Endothelial cell of umbilical vein (primary cell): ENCODE data around the gene THSD1. TPM values are rescaled to one million over a fixed set of nuclear protein-coding genes. Genes with fewer than 3 reads are reported as not detected.

Experiments
- BruUV-seq: library from RNA; stranded (reverse); fragments of 400-500 nt; replicated peaks from 2 replicates; lab custom pipeline; 2021; lab: Mats Ljungman, UMichigan
- CTCF ChIA-PET: fragments of 300-600, 350-600 bp; sonication (Branson Sonifier 250); formaldehyde crosslinking; loops from one replicate; lab custom pipeline; 2021; ENCODE audit warnings: antibody characterized with exemption, inconsistent platforms; lab: Charles Lee
- POLR2A ChIA-PET: fragments of 300-600, 350-600 bp; sonication (Branson Sonifier 250); formaldehyde crosslinking; loops from one replicate; lab custom pipeline; 2021; ENCODE audit warnings: antibody characterized with exemption, inconsistent platforms; lab: Charles Lee
- DNase-seq: peaks from one replicate; pipeline ENCODE4 v3.0.0-alpha.2; 2011; ENCODE audit warnings: low read depth, low spot score
- FAIRE-seq: peaks from 2 replicates; lab custom pipeline; 2011; peaks lifted over from hg19 to GRCh38; lab: Jason Lieb, UNC
- H2AFZ ChIP-seq: 2 replicates; pipeline ENCODE4 v1.6.0; 2012; ENCODE audit warnings: low read depth, low read length, control low read depth, inconsistent platforms
- H3K27ac ChIP-seq: 2 replicates; pipeline ENCODE4 v1.5.1; 2011; ENCODE audit warnings: low read depth, mild to moderate bottlenecking, control low read depth, low read length, moderate library complexity; ENCODE audit not compliant: insufficient read depth
- H3K27me3 ChIP-seq, 2 experiments: 2 replicates each; pipeline versions ENCODE4 v1.6.0 to v1.6.1; 2011; ENCODE audit warnings: low read length in 2 of 2, mixed read lengths in 1 of 2; ENCODE audit not compliant: control insufficient read depth in 2 of 2, insufficient read depth in 2 of 2
- H3K36me3 ChIP-seq, 2 experiments: 2 replicates in 1 of 2; 3 replicates in 1 of 2; pipeline ENCODE4 v1.5.1; 2011; ENCODE audit warnings: low read length in 2 of 2, mild to moderate bottlenecking in 1 of 2, moderate library complexity in 1 of 2; ENCODE audit not compliant: control insufficient read depth in 2 of 2, insufficient read depth in 2 of 2; ENCODE audit errors: extremely low read depth in 1 of 2
- H3K4me1 ChIP-seq: 3 replicates; pipeline ENCODE4 v1.5.1; 2011; ENCODE audit warnings: mild to moderate bottlenecking, low read length; ENCODE audit not compliant: control insufficient read depth, insufficient read depth; ENCODE audit errors: extremely low read depth
- H3K4me2 ChIP-seq: 2 replicates; pipeline ENCODE4 v1.6.1; 2011; ENCODE audit warnings: low read length, control low read depth, mixed read lengths; ENCODE audit not compliant: insufficient read depth
- H3K4me3 ChIP-seq, 3 experiments: fragments of 200-600 bp in 1 of 3; sonication (generic), shearing (Covaris generic) in 1 of 3; replicated peaks in 1 of 3; 2 replicates each; pipeline ENCODE4 v1.5.1; 2011 to 2016; ENCODE audit warnings: control low read depth in 3 of 3, low read length in 3 of 3, mild to moderate bottlenecking in 2 of 3, inconsistent platforms in 1 of 3, low read depth in 1 of 3, moderate library complexity in 1 of 3; ENCODE audit not compliant: insufficient read depth in 1 of 3
- H3K79me2 ChIP-seq: 2 replicates; pipeline ENCODE4 v1.6.0; 2012; ENCODE audit warnings: low read length, inconsistent platforms; ENCODE audit not compliant: control insufficient read depth, insufficient read depth
- H3K9ac ChIP-seq: replicated peaks from 2 replicates; pipeline ENCODE3; 2011; ENCODE audit warnings: low read length, control low read depth; ENCODE audit not compliant: insufficient read depth; ENCODE audit errors: extremely low read depth
- H3K9me1 ChIP-seq: replicated peaks from 3 replicates; pipeline ENCODE4 v1.6.0; 2011; ENCODE audit warnings: mild to moderate bottlenecking, low read length; ENCODE audit not compliant: control insufficient read depth, insufficient read depth; ENCODE audit errors: extremely low read depth
- H3K9me3 ChIP-seq: replicated peaks from 2 replicates; pipeline ENCODE4 v1.5.1; 2012; ENCODE audit warnings: low read length, inconsistent platforms; ENCODE audit not compliant: control insufficient read depth, insufficient read depth
- H4K20me1 ChIP-seq: replicated peaks from 2 replicates; pipeline ENCODE3; 2011; ENCODE audit warnings: mild to moderate bottlenecking, low read length; ENCODE audit not compliant: control insufficient read depth, insufficient read depth; ENCODE audit errors: extremely low read depth
- FOS ChIP-seq: IDR thresholded peaks from 2 replicates; pipeline ENCODE4 v1.6.1; 2011; ENCODE audit warnings: mild to moderate bottlenecking, low read length, moderate library complexity, borderline replicate concordance; ENCODE audit not compliant: insufficient read depth
- GATA2 ChIP-seq: IDR thresholded peaks from 2 replicates; pipeline ENCODE4 v1.7.0; 2011; ENCODE audit warnings: low read depth, mild to moderate bottlenecking, moderate library complexity, mixed read lengths, low read length; ENCODE audit not compliant: insufficient read length, insufficient read depth
- JUN ChIP-seq: IDR thresholded peaks from 2 replicates; pipeline ENCODE4 v1.6.1; 2011; ENCODE audit warnings: borderline replicate concordance, low read depth; ENCODE audit not compliant: insufficient read length, insufficient read depth
- POLR2A ChIP-seq: IDR thresholded peaks from 2 replicates; pipeline ENCODE4 v1.6.1; 2012; ENCODE audit warnings: low read depth, mild to moderate bottlenecking, control low read depth, low read length
- POLR2AphosphoS5 ChIP-seq: IDR thresholded peaks from 2 replicates; pipeline ENCODE4 v1.6.1; 2012; ENCODE audit warnings: low read depth, mild to moderate bottlenecking, control low read depth, low read length, moderate library complexity; ENCODE audit not compliant: insufficient read depth
- dilution Hi-C: fragments of 300-500 bp; cut with MboI; formaldehyde crosslinking; loops from one replicate; pipeline ENCODE4 v1.15.0; 2019; ENCODE audit warnings: low sequenced_read_pairs; ENCODE audit not compliant: extremely low pct_ligation_motif_present
- intact Hi-C: fragments of 100-400 bp; cut with micrococcal nuclease; formaldehyde crosslinking; loops from one replicate; pipeline ENCODE4 v1.10.0; 2022
- polyA plus RNA-seq, 4 experiments: library from polyadenylated mRNA; depleted of rRNA in 3 of 4; stranded (reverse) in 3 of 4; unstranded in 1 of 4; fragments of >200 nt; gene quantifications; 2 replicates each; pipeline versions ENCODE4 v1.2.1 to v1.2.3, GENCODE V29; 2011 to 2012; ENCODE audit warnings: missing spikeins in 1 of 4
- total RNA-seq: library from RNA; stranded (reverse); gene quantifications from 2 replicates; pipeline ENCODE4 v1.2.3, GENCODE V29; 2021
- TF ChIP-seq, protein P1 (sequence below): IDR thresholded peaks from 2 replicates; pipeline ENCODE4 v1.6.1; 2011; ENCODE audit not compliant: insufficient read depth, insufficient read length

Gene THSD1
- total and polyA plus RNA-seq, 2 donors (not counting 3 experiments of a cell fraction or from before 2014, with no cell fraction given) = 25.4 to 27.6 TPM

DNA sequence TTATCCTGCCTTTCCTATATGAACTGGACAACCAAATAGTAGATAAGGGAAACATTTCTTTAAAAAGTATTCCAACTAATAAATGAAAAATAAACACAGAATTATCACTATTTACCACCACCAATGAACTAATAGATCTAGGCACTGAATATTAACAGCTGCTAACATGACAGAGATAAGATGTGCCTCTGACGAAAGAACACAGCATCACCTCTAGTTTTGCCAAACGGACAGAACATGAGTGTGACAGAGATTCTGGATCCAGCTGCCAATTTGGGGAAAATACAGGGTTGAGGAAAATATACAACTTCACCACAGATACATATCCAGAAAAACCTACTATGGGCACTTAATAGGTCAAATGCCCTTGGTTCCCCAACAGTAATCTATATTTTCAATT is 26.5 kb upstream of the THSD1 start:
- Histone ChIP-seq H3K36me3 (peaks cover 0 to 9% of the 10 kb centered on the region in 2 experiments), H3K27ac (no peak overlapping the region), H3K27me3 (no peaks in the 10 kb centered on the region), H3K4me1 (peaks cover 43% of the 10 kb centered on the region), H3K9me3 (no peaks in the 10 kb centered on the region), H3K9ac (no peak overlapping the region), H3K79me2 (no peaks in the 10 kb centered on the region), H3K9me1 (no peaks in the 10 kb centered on the region), H2AFZ (no peak overlapping the region), H3K4me2 (no peak overlapping the region), H3K4me3 (no peak overlapping the region), H4K20me1 (no peaks in the 10 kb centered on the region)
- CTCF ChIA-PET = interaction anchor here (7.2 kb wide), 1 partner anchor 17 kb away, joined by 101 read pairs; the partner anchor contains the start of gene VPS36
- FAIRE-seq (no peak), DNase-seq (no peak)
- intact Hi-C loops = no loop called here
- dilution Hi-C loops = no loop called here
- POLR2A ChIA-PET = no interaction called here
- no peak for TF ChIP-seq GATA2
- no peak for TF ChIP-seq POLR2AphosphoS5
- BruUV-seq = no TSS peak

DNA sequence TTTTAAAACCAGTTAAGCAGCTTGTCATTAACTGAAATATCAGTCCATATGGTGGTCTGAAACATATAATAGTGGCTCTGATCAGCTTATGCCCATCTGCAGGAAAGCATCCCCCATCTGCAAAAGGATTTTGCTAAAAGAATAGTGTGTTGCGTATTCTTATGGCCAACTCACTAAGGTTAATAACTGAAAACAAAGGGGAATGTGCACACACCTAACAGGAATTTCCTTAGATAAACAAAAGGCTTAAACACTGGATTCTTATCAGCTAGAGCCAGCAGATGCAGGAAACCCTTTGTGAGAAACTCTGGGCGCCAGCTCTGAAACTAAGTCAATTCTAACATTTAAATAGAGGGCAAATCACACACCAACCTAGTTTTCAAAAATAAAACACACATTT is 22.3 kb upstream of the THSD1 start:
- POLR2A ChIA-PET = interaction anchor here (1.0 to 1.2 kb wide), 3 partner anchors 8 to 23 kb away, joined by 3 to 9 read pairs (median 8); no protein-coding TSS in a partner anchor
- H3K4me3 ChIP-seq = no peak overlapping the region
- DNase-seq (peak; percentile 97), FAIRE-seq (peak; percentile 90)
- H3K9ac ChIP-seq = peak overlapping the region; percentile 84
- dilution Hi-C loops (no loop called here), intact Hi-C loops (loop anchor here (1.0 to 2.0 kb wide), 4 partner anchors 13 to 55 kb away; partner anchors contain the start of genes THSD1 and VPS36)
- no peaks in the 10 kb centered on the region for H3K9me3 ChIP-seq
- H3K36me3 ChIP-seq = peaks cover 0 to 7% of the 10 kb centered on the region in 2 experiments
- TF ChIP-seq JUN = peak; percentile 89
- TF ChIP-seq POLR2AphosphoS5 = peak; percentile 92
- TF ChIP-seq GATA2 = peak; percentile 98
- TF ChIP-seq, protein P1, sequence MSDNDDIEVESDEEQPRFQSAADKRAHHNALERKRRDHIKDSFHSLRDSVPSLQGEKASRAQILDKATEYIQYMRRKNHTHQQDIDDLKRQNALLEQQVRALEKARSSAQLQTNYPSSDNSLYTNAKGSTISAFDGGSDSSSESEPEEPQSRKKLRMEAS = no peak
- TF ChIP-seq FOS = peak; percentile 76
- TF ChIP-seq POLR2A = peak; percentile 81
- no peaks in the 10 kb centered on the region for H3K79me2 ChIP-seq
- H3K27me3 ChIP-seq = no peaks in the 10 kb centered on the region
- H4K20me1 ChIP-seq = no peaks in the 10 kb centered on the region
- H3K9me1 ChIP-seq = no peaks in the 10 kb centered on the region
- H3K4me1 ChIP-seq = peaks cover 40% of the 10 kb centered on the region
- no peak overlapping the region for H2AFZ ChIP-seq
- peak overlapping the region; percentile 96 for H3K27ac ChIP-seq
- BruUV-seq = no TSS peak
- CTCF ChIA-PET = interaction anchor here (0.9 to 7.2 kb wide), 10 partner anchors 9 to 85 kb away, joined by 3 to 101 read pairs (median 6); partner anchors contain the start of gene VPS36
- H3K4me2 ChIP-seq = peak overlapping the region; percentile 92
